SJCRH30 (cell line): ENCODE results near the gene METTL21C. TPM values are rescaled to one million over a fixed set of nuclear protein-coding genes. Genes with fewer than 3 reads are reported as not detected.

Source experiments
- total RNA-seq: library from RNA; depleted of rRNA; stranded (reverse); fragments of >200 nt; shearing (Covaris generic); gene quantifications from 2 replicates; pipeline ENCODE4 v1.2.3, GENCODE V29; 2014; rRNA removed

METTL21C gene
- total RNA-seq, 1 experiment from 2014 or later: not detected

Other genes starting within 250 kb of the METTL21C start
- gene TPP2, start 98.1 kb downstream of the METTL21C start, total RNA-seq: 70.6 and 84.6 TPM in 2 replicates
- gene TEX30, start 78.7 kb upstream of the METTL21C start, total RNA-seq: 18.8 and 20.1 TPM in 2 replicates
- 31.3 and 32.2 TPM in 2 replicates for gene POGLUT2, start 103.9 kb upstream of the METTL21C start, total RNA-seq
- 10.6 and 12.5 TPM in 2 replicates for gene BIVM, start 104.1 kb upstream of the METTL21C start, total RNA-seq
- gene ERCC5, start 151.0 kb upstream of the METTL21C start, total RNA-seq: 24.5 and 28.4 TPM in 2 replicates